Measurements from ENCODE around the gene SACM1L.

The SACM1L gene

DNA sequence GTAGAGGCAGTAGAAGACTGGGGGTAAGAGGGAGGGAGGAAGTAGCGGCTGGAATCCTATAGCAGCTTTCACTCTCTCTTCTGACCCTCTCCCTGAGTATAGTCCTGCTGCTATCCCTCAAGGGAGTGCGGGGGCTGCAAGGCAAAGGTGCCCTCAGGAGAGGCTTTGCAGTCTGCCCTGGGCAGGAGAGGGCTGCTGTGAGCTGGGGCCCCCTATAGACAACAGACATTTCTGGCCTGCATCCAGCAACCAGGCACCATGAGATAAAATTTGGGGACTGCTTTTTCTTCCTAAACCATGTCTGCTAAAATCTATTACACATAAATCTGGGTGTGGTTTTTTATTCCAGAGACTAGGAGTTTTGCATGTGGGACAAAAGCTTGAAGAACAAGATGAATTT lies 48.0 kb downstream of the SACM1L start:
- TF ChIP-seq SNAI2 (CRISPR knock-in tag; IDR thresholded peaks at IDR 0.05) (no peak), ISL1 (CRISPR knock-in tag; IDR thresholded peaks at IDR 0.05) (no peak), ZC3H10 (CRISPR knock-in tag; IDR thresholded peaks at IDR 0.05) (no peak)
- TF ChIP-seq, protein P1, sequence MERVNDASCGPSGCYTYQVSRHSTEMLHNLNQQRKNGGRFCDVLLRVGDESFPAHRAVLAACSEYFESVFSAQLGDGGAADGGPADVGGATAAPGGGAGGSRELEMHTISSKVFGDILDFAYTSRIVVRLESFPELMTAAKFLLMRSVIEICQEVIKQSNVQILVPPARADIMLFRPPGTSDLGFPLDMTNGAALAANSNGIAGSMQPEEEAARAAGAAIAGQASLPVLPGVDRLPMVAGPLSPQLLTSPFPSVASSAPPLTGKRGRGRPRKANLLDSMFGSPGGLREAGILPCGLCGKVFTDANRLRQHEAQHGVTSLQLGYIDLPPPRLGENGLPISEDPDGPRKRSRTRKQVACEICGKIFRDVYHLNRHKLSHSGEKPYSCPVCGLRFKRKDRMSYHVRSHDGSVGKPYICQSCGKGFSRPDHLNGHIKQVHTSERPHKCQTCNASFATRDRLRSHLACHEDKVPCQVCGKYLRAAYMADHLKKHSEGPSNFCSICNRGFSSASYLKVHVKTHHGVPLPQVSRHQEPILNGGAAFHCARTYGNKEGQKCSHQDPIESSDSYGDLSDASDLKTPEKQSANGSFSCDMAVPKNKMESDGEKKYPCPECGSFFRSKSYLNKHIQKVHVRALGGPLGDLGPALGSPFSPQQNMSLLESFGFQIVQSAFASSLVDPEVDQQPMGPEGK (CRISPR knock-in tag; IDR thresholded peaks at IDR 0.05; ENCODE audit: borderline replicate concordance) = no peak
- ATAC-seq = no peak

DNA sequence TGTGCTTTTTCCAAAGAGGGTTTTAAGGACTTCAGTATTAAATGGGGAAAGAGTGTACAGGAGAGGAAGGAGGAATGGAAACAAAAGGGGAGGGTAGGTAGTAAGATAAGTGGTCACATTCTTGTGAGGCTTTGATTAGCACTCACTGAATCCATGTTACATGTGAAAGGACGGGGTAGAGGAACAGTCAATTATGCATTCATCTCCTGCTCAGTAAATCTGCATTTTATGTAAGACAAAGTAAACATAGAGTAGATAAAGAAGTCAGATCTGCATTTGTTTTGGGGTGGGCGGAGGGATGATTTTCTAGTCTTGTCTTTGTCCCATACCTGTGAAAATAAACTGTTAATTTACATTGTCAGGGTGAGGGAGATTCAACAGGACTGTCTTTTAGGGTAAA lies 50.8 kb downstream of the SACM1L start:
- no peak for ATAC-seq
- TF ChIP-seq, protein P2, sequence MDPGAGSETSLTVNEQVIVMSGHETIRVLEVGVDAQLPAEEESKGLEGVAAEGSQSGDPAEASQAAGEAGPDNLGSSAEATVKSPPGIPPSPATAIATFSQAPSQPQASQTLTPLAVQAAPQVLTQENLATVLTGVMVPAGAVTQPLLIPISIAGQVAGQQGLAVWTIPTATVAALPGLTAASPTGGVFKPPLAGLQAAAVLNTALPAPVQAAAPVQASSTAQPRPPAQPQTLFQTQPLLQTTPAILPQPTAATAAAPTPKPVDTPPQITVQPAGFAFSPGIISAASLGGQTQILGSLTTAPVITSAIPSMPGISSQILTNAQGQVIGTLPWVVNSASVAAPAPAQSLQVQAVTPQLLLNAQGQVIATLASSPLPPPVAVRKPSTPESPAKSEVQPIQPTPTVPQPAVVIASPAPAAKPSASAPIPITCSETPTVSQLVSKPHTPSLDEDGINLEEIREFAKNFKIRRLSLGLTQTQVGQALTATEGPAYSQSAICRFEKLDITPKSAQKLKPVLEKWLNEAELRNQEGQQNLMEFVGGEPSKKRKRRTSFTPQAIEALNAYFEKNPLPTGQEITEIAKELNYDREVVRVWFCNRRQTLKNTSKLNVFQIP (CRISPR knock-in tag; IDR thresholded peaks at IDR 0.05; ENCODE audit: borderline replicate concordance, low read depth) = no peak
- TF ChIP-seq ESRRG (CRISPR knock-in tag; IDR thresholded peaks at IDR 0.05) = no peak
- no peak for TF ChIP-seq RARB (CRISPR knock-in tag; IDR thresholded peaks at IDR 0.05)

DNA sequence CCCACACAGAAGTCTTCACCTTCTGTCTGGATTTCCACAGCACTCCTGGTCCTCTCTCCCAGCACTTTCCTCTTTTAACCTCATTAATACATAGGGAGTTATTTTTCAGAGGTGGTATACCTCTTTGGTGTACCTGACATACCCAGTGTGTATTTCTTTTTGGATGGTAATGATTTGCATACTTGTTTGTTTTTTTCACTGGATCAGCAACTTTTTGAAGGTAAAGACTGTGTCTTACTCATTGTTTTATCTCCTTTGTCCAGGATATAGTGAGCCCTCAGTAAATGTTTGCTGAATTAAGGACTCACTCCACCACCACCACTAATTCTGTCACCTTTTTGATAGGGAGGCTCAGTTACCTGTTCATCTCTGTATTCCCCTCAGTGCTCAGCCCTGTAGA lies 52.1 kb downstream of the SACM1L start:
- TF ChIP-seq ISL1 (CRISPR knock-in tag; IDR thresholded peaks at IDR 0.05) = no peak
- no peak for TF ChIP-seq PPARA (CRISPR knock-in tag; IDR thresholded peaks at IDR 0.05; ENCODE audit: borderline replicate concordance)
- TF ChIP-seq RARB (CRISPR knock-in tag; IDR thresholded peaks at IDR 0.05) = no peak
- TF ChIP-seq CSDC2 (CRISPR knock-in tag; IDR thresholded peaks at IDR 0.05) = no peak
- TF ChIP-seq OSR1 (CRISPR knock-in tag; IDR thresholded peaks at IDR 0.05) = no peak
- TF ChIP-seq, protein P3, sequence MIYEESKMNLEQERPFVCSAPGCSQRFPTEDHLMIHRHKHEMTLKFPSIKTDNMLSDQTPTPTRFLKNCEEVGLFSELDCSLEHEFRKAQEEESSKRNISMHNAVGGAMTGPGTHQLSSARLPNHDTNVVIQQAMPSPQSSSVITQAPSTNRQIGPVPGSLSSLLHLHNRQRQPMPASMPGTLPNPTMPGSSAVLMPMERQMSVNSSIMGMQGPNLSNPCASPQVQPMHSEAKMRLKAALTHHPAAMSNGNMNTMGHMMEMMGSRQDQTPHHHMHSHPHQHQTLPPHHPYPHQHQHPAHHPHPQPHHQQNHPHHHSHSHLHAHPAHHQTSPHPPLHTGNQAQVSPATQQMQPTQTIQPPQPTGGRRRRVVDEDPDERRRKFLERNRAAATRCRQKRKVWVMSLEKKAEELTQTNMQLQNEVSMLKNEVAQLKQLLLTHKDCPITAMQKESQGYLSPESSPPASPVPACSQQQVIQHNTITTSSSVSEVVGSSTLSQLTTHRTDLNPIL (CRISPR knock-in tag; IDR thresholded peaks at IDR 0.05; ENCODE audit: low read depth) = no peak
- TF ChIP-seq ZFP3 (CRISPR knock-in tag; IDR thresholded peaks at IDR 0.05) = no peak
- TF ChIP-seq ZC3H10 (CRISPR knock-in tag; IDR thresholded peaks at IDR 0.05) = no peak
- ATAC-seq = no peak

DNA sequence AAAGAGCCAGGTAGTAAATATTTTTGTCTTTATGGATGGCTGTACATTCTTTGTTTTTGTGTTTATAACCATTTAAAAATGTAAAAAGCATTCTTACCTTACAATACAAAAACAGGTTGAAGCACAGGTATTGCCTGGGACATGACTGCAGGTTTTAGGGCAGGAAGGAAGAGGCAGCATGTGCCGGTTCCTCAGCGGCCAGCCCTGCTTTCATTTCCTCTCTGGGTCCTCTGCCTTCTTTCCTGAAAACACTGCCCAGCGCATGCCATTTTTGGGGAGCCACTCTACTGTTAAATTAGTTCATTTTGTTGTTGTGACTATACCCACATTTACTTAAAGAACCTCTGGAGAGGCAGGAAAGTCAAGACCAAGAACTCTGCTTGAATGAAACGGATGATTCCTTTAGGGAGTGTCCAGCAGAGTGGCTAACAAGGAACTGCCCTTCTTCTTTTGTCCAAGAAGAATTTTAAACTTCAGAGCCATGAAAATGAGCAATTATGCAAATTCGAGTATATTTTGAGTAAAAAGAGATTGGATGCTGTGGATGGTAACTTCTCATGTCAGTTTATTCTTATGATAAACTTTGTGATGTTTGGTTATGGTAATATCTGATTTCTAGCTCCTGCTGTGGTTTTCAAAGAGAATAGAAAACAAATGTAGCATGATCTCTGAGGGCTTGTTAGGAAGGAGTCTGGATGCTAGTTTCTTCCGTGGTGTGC lies 52.7 kb downstream of the SACM1L start:
- TF ChIP-seq RARB (CRISPR knock-in tag; IDR thresholded peaks at IDR 0.05) (no peak), ZC3H10 (CRISPR knock-in tag; IDR thresholded peaks at IDR 0.05) (no peak), ZNF8 (CRISPR knock-in tag; IDR thresholded peaks at IDR 0.05) (no peak), SNAI2 (CRISPR knock-in tag; IDR thresholded peaks at IDR 0.05) (no peak), ZNF565 (CRISPR knock-in tag; conservative IDR thresholded peaks at IDR 0.05; ENCODE audit: low read depth) (no peak), ARNTL (CRISPR knock-in tag; IDR thresholded peaks at IDR 0.05; ENCODE audit: borderline replicate concordance, low read depth) (no peak)
- no peak for ATAC-seq

DNA sequence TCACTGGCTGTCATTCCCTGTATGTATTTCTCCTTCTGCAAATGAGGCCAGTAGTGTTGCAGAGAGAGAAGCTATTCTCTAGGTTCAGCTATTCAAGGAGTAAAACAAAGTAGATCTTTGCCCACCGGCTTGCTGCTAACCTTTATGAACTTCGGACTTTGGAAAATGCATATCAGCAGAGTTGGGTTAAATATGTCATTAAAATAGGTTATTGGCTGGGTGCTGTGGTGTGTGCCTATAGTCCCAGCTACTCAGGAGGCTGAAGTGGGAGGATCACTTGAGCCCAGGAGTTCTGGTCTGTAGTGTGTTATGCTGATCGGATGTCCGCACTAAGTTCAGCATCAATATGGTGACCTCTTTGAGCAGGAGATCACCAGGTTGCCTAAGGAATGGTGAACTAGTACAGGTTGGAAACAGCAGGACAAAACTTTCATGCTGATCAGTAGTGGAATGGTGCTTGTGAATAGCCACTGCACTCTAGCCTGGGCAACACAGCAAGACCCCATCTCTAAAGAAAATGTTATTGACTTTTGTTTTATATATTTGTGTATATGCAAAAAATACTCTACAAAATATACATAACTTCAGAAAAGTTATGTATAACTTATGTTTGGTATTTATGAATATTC lies 53.4 kb downstream of the SACM1L start:
- TF ChIP-seq CSDC2 (CRISPR knock-in tag; IDR thresholded peaks at IDR 0.05) = no peak
- TF ChIP-seq PPARA (CRISPR knock-in tag; IDR thresholded peaks at IDR 0.05; ENCODE audit: borderline replicate concordance) = no peak
- TF ChIP-seq, protein P4, sequence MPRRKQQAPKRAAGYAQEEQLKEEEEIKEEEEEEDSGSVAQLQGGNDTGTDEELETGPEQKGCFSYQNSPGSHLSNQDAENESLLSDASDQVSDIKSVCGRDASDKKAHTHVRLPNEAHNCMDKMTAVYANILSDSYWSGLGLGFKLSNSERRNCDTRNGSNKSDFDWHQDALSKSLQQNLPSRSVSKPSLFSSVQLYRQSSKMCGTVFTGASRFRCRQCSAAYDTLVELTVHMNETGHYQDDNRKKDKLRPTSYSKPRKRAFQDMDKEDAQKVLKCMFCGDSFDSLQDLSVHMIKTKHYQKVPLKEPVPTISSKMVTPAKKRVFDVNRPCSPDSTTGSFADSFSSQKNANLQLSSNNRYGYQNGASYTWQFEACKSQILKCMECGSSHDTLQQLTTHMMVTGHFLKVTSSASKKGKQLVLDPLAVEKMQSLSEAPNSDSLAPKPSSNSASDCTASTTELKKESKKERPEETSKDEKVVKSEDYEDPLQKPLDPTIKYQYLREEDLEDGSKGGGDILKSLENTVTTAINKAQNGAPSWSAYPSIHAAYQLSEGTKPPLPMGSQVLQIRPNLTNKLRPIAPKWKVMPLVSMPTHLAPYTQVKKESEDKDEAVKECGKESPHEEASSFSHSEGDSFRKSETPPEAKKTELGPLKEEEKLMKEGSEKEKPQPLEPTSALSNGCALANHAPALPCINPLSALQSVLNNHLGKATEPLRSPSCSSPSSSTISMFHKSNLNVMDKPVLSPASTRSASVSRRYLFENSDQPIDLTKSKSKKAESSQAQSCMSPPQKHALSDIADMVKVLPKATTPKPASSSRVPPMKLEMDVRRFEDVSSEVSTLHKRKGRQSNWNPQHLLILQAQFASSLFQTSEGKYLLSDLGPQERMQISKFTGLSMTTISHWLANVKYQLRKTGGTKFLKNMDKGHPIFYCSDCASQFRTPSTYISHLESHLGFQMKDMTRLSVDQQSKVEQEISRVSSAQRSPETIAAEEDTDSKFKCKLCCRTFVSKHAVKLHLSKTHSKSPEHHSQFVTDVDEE (CRISPR knock-in tag; IDR thresholded peaks at IDR 0.05) = no peak
- TF ChIP-seq ESRRG (CRISPR knock-in tag; IDR thresholded peaks at IDR 0.05) = no peak
- TF ChIP-seq ZFP30 (CRISPR knock-in tag; IDR thresholded peaks at IDR 0.05) = no peak
- ATAC-seq = no peak
